HG03354 (cell line): Measurements from ENCODE around the gene LCN12.

Experiments
- ATAC-seq: cut with Tn5 transposase; IDR thresholded peaks from one replicate; pipeline ENCODE4 v1.9.1; 2021; ENCODE audit warnings: mild to moderate bottlenecking; ENCODE audit not compliant: unreplicated experiment, poor library complexity, severe bottlenecking

The LCN12 gene

DNA sequence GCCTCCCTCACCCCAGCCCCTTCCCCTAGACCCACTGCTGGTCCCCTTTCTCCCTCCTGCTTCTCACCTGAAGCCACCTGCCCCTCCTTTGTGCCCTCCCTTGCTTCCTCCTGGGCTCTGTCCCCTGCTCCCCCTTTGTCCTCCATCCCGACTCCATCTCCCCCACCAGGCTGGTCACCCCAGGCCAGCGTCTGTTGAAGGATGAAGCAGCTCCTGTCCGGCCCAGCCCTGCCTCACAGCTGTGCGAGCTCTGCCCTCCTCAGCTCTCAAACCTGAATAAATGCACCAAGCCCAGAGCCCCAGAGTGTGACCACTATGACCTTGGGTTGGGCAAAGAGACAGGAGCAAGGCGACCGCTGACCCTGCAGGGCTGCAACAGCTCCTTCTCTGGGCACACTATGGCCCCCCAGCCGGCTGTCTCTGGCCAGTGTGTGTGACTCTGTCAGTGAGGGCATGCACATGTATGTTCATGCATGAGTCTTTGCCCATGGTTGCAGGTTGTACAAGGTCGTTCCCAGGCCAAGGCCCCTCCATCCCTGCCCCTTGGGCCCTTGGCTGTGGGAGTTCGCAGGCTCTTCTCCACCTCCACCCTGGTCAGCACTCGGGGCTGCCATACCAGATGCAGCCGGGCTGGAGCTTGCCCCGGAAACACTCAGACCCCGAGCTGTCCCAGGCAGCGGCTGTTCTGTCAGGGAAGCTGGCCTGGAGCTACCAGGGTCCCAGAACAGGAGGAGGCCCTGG, 3.3 kb downstream of the LCN12 start:
- ATAC-seq: no peak

GRCh38 chr9:136955943-136956335, 3.9 kb downstream of the LCN12 start:
- ATAC-seq: no peak

DNA sequence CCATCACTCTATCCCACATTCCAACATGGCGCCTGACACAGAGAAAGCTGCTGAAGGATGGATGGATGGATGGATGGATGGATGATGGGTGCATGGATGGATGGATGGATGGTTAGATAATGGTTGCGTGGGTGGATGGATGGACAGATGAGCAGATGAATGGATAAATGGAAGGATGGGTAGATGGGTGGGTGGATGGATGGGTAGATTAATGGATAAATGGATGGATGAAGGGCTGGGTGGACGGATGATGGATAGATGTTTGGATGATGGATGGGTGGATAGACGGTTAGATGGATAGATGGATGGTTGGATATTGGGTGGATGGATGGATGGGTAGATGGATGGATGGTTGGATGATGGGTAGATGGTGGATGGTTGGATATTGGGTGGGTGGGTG, 4.5 kb downstream of the LCN12 start:
- no peak for ATAC-seq

DNA sequence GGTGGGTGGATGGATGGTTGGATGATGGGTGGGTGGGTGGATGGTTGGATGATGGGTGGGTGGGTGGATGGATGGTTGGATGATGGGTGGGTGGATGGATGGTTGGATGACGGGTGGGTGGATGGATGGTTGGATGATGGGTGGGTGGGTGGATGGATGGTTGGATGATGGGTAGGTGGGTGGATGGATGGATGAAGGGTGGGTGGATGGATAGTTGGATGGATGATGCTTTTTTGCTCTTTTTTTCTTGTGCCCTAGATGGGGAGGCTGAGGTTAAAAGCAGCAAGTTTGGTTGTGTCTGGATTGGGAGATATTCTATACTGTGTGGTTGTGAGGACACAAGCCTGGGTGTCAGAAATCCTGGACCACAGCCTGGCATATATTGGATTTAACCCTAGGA, 5.4 kb downstream of the LCN12 start:
- ATAC-seq: no peak

DNA sequence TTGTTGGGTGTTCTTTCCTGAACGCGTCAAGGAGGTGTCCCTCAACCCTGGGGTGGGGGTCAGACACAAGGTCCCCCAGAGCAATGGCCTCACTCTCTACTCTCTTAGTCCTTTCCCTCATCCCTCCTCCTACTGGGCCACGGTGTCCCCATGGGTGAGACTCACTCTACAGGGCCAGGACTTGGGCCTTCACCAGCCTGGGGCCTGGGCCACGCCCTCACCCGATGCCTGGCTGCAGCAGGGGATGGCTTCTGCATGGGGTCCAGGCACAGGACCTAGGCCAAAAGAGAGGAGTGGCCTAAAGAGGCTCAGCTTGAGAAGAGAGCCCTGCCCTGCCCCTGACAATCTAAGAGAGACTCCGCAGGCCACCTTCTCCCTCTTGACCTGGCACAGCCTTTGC, 5.8 kb downstream of the LCN12 start:
- no peak for ATAC-seq

DNA sequence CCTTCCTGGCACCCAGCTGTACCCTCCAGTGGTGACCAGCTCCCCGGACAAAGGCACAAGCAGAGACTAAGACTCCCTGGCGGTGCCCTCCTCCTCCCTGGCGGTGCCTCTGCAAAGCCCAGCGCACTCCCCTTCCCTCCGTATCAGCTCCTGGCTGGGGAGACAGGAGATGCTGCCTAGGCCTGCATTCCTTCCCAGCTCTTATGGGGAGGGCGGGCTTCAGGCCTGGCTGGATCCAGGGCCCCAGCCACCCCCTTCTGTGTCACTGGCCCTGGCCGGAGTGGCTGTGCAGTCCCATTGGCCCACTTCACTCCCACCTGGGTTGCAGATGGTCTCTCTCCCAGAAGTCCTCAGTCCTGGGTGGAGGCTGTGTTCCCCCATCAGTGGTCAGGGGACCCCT, 6.4 kb downstream of the LCN12 start:
- ATAC-seq: no peak

DNA sequence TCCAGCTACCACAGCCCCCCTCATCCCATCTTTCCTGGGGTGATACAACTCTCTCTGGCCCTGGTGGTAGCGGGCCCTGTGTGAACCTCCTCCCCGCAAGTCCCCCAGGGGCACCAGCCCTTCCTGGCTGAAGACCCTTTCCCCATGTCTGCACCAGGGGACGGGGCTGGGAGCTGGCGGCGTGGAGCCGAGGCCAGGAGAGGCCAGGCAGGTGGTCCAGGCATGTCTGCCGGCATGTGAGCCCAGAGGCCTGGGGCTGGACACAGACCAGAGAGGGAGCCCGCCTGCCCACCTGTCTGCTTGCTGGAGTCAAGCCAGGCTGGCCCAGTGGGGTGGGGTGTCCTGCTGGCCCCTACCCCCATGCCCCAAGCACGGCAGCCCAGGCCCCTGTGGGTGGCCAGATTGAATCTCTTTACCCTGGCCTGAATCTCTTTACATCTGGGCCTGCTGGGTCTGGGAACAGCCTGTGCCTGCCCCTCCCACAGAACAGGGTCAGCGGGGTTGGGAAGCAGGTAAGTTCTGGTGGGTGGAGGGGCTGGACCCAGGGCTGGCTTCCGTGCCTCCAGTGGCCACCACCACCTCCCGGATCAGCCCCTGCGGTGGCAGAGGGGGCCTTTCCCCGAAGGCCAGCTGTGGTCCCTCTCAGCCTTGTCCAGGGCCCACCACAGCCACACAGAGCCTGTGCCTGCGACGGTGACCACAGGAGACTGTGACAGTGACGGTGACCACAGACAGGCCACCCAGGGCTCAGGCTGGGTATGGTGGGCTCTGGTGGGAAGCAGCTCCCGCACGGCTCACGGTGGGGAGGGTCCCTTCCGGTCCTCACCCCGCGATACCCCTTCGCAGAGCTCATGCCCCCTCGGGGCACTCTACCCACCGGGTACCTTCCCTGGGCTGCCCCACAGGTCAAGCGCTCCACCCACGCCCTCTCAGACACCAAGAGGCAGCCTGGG, 7.1 kb downstream of the LCN12 start:
- ATAC-seq: no peak

- no peak for ATAC-seq
Observed at GRCh38 chr9:136960212-136960937, 8.3 kb downstream of the LCN12 start.

DNA sequence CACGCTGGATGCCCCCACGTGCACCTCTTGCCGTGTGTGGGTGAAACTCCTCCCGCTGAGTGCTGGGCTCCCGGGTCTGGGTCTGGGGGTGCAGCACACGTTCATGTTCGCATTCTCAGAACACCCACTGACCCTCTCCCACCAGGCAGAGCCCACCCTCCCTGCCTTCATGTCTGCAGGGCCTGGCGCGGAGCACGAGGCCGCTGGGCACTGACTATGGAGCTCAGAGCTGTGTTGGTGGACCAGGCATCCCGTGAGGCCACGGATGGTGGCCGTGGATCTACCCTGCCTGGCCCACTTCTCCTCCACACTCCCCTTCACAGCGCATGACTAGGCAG, 8.8 kb downstream of the LCN12 start:
- no peak for ATAC-seq

- no peak for ATAC-seq
Observed at GRCh38 chr9:136961279-136962065, 9.4 kb downstream of the LCN12 start.

- ATAC-seq: no peak
Observed at GRCh38 chr9:136962163-136962562, 10.1 kb downstream of the LCN12 start.

GRCh38 chr9:136962701-136963248, 10.7 kb downstream of the LCN12 start:
- ATAC-seq: no peak

GRCh38 chr9:136963341-136963740, 11.3 kb downstream of the LCN12 start:
- ATAC-seq: no peak

DNA sequence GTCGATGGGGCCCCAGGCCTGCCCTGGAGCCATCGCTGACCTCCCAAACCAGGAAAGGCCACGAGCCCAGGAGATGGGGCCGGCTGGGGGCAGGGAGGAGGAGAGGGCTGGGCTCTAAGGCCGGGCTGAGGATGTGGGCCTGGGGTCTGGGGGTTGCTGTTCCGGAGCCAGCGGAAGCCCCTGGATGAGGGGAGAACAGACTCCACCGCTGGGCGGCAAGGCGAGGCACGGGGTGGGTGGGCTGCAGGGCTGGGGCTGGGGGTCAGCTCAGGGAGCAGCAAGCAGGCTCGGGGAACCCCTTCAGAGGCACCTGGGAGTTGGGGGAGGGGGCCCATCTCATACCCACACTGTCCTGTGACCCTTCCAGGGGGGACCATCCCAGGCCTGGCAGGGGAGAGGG, 11.7 kb downstream of the LCN12 start:
- no peak for ATAC-seq

DNA sequence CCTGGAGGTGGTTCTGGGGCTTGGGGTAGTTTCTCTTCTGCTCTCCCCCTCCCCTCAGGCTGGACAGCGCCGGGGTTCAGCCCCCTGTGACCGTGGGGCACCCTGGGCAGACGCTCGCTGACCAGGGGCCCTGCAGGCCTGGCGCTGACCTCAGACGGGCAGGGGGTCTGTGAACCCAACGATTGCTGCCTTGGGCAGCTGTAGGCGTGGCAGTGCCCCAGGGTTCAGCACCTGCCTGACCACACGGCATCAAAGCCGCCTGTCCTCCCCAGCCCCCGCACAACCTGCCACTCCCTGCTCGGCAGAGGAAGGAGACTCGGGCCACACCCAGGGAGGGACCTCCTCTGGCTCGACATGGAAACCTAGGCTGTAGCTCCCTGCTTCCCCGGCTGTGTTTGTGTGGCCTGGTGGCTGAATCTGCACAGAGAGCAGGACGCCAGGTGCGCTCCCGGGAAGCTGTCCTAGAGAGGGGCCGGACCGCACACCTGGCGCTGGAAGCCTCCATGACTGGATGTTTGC, 12.2 kb downstream of the LCN12 start:
- no peak for ATAC-seq

GRCh38 chr9:136964833-136965422, 12.9 kb downstream of the LCN12 start:
- ATAC-seq: no peak

- no peak for ATAC-seq
Observed at GRCh38 chr9:136965771-136966484, 13.9 kb downstream of the LCN12 start.
